HT1080 (cell line): Measurements from ENCODE around the gene MYO18B. TPM values are rescaled to one million over a fixed set of nuclear protein-coding genes. Genes with fewer than 3 reads are reported as not detected.

Source experiments
- DNase-seq: peaks from one replicate; pipeline ENCODE4 v3.0.0-alpha.2; 2015; ENCODE audit warnings: low read depth
- total RNA-seq: library from RNA; depleted of rRNA; stranded (reverse); fragments of >200 nt; shearing (Covaris generic); gene quantifications from 2 replicates; pipeline ENCODE4 v1.2.3, GENCODE V29; 2014

The MYO18B gene
- total RNA-seq, 1 experiment from 2014 or later: 1.9 TPM

GRCh38 chr22:25940479-25940878 lies 198.5 kb downstream of the MYO18B start:
- DNase-seq: no peak

- DNase-seq: no peak
Observed at GRCh38 chr22:25941365-25941960, 199.5 kb downstream of the MYO18B start.

GRCh38 chr22:25942115-25942855 lies 200.3 kb downstream of the MYO18B start:
- DNase-seq: no peak

GRCh38 chr22:25942856-25943411 lies 200.9 kb downstream of the MYO18B start:
- DNase-seq: peak; percentile 28

- no peak for DNase-seq
Observed at GRCh38 chr22:25950111-25950510, 208.1 kb downstream of the MYO18B start.

- no peak for DNase-seq
Observed at GRCh38 chr22:25953276-25953675, 211.3 kb downstream of the MYO18B start.

- DNase-seq: no peak
Observed at GRCh38 chr22:25953919-25954318, 211.9 kb downstream of the MYO18B start.

GRCh38 chr22:25955323-25955722 lies 213.3 kb downstream of the MYO18B start:
- no peak for DNase-seq

GRCh38 chr22:25956801-25957200 lies 214.8 kb downstream of the MYO18B start:
- no peak for DNase-seq

- no peak for DNase-seq
Observed at GRCh38 chr22:25959818-25960774, 218.1 kb downstream of the MYO18B start.

- DNase-seq: no peak
Observed at GRCh38 chr22:25961699-25962098, 219.7 kb downstream of the MYO18B start.

GRCh38 chr22:25962711-25963110 lies 220.7 kb downstream of the MYO18B start:
- DNase-seq: no peak

- DNase-seq: no peak
Observed at GRCh38 chr22:25964961-25965730, 223.2 kb downstream of the MYO18B start.

- DNase-seq: no peak
Observed at GRCh38 chr22:25966448-25966913, 224.5 kb downstream of the MYO18B start.

- DNase-seq: no peak
Observed at GRCh38 chr22:25969286-25969685, 227.3 kb downstream of the MYO18B start.

- no peak for DNase-seq
Observed at GRCh38 chr22:25969901-25970300, 227.9 kb downstream of the MYO18B start.

GRCh38 chr22:25970374-25970911 lies 228.5 kb downstream of the MYO18B start:
- DNase-seq: no peak

- DNase-seq: no peak
Observed at GRCh38 chr22:25970999-25971811, 229.2 kb downstream of the MYO18B start.

- no peak for DNase-seq
Observed at GRCh38 chr22:25972397-25972796, 230.4 kb downstream of the MYO18B start.

- DNase-seq: no peak
Observed at GRCh38 chr22:25976356-25976755, 234.4 kb downstream of the MYO18B start.
